Left lung (tissue), 10 donors: ENCODE measurements around the gene STARD8. TPM values are rescaled to one million over a fixed set of nuclear protein-coding genes. Genes with fewer than 3 reads are reported as not detected.

Experiments
- ATAC-seq: fragments of 200-7000 bp; cut with Tn5 transposase; one replicate; pipeline ENCODE4 v1.9.1; 2020; ENCODE audit warnings: moderate library complexity
- DNase-seq, 4 donors: peaks; one replicate each; pipeline ENCODE4 v3.0.0-alpha.2; 2013 to 2020
- H3K27ac ChIP-seq, 2 donors: fragments of 200-600 bp; sonication (generic) in 1 of 2; one replicate each; pipeline versions ENCODE4 v1.5.0 to v1.8.0; 2020 to 2021
- H3K27me3 ChIP-seq, 2 donors: fragments of 200-600 bp; sonication (generic) in 1 of 2; one replicate each; pipeline versions ENCODE4 v1.5.0 to v1.8.0; 2020 to 2021
- H3K36me3 ChIP-seq, 2 donors: fragments of 200-600 bp; sonication (generic) in 1 of 2; one replicate each; pipeline versions ENCODE4 v1.5.0 to v1.8.0; 2020 to 2021
- H3K4me1 ChIP-seq, 2 donors: fragments of 200-600 bp; one replicate each; pipeline ENCODE4 v1.8.0; 2021
- H3K4me3 ChIP-seq, 2 donors: fragments of 200-600 bp; sonication (generic) in 1 of 2; one replicate each; pipeline versions ENCODE4 v1.5.0 to v1.8.0; 2020 to 2021; ENCODE audit warnings: mild to moderate bottlenecking in 1 of 2
- H3K9me3 ChIP-seq, 2 donors: fragments of 200-600 bp; sonication (generic) in 1 of 2; one replicate each; pipeline versions ENCODE4 v1.5.0 to v1.8.0; 2020 to 2021
- intact Hi-C, 2 donors: fragments of 100-400 bp; cut with DNase I; formaldehyde crosslinking; loops; one replicate each; pipeline versions ENCODE4 v1.11.2 to v1.14.2; 2022
- polyA plus RNA-seq, 6 donors: library from polyadenylated mRNA; unstranded; fragments of 120-200 nt; gene quantifications; one replicate each; pipeline ENCODE4 v1.2.1, GENCODE V29; 2013; ENCODE audit not compliant: insufficient read length in 6 of 6
- total RNA-seq, 2 donors: library from RNA; stranded (reverse); fragmentation: NEBNext Ultra II Directional; extraction: Animal tissue kit (Norgen Biotek cat#: 25700); gene quantifications; one replicate each; pipeline ENCODE4 v1.2.1, GENCODE V29; 2021
- TF ChIP-seq, protein P1 (sequence below), 2 donors: fragments of 200-600 bp; sonication (generic) in 1 of 2; IDR thresholded peaks; one replicate each; pipeline versions ENCODE4 v1.5.0 to v1.8.0; 2021; ENCODE audit warnings: antibody characterized with exemption in 2 of 2
- donor health status: DM: no; HTN: yes; CAD: no.
- donor health status: DM: no; HTN: no; CAD: no.

The STARD8 gene
- total and polyA plus RNA-seq, 8 donors = 11.9 to 19.8 (median 15.0) TPM

DNA sequence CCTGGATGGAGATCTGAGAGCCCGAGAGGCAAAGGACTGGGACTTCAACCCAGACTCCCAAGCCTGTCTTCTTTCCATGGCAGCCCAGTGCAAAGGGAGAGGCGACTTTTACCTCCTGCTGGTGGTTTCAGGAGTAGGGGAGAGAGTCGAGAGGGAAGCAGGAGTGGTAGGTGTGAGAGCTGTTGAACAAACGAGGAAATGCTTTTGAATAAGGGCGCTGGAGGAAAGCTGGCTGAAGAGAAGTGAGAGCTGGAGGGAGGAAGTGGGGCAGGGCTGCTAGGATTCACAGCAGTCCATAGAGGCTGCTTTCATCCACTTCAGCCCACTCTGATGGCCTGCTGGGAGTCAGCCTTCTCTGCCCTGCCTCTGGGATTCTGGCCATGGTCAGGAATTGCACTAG lies 99.5 kb downstream of the STARD8 start:
- TF ChIP-seq, protein P1, sequence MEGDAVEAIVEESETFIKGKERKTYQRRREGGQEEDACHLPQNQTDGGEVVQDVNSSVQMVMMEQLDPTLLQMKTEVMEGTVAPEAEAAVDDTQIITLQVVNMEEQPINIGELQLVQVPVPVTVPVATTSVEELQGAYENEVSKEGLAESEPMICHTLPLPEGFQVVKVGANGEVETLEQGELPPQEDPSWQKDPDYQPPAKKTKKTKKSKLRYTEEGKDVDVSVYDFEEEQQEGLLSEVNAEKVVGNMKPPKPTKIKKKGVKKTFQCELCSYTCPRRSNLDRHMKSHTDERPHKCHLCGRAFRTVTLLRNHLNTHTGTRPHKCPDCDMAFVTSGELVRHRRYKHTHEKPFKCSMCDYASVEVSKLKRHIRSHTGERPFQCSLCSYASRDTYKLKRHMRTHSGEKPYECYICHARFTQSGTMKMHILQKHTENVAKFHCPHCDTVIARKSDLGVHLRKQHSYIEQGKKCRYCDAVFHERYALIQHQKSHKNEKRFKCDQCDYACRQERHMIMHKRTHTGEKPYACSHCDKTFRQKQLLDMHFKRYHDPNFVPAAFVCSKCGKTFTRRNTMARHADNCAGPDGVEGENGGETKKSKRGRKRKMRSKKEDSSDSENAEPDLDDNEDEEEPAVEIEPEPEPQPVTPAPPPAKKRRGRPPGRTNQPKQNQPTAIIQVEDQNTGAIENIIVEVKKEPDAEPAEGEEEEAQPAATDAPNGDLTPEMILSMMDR (IDR thresholded peaks at IDR 0.05) = no peak
- intact Hi-C loops = no loop called here
- no peaks in the 10 kb centered on the region for H3K36me3 ChIP-seq
- peak overlapping the region in 1 of 2 donors; percentile 13 for H3K27ac ChIP-seq
- H3K4me3 ChIP-seq = no peak overlapping the region
- no peaks in the 10 kb centered on the region for H3K4me1 ChIP-seq
- no peaks in the 10 kb centered on the region for H3K27me3 ChIP-seq
- no peaks in the 10 kb centered on the region for H3K9me3 ChIP-seq
- ATAC-seq (peak; percentile 74), DNase-seq (peak in 2 of 4 donors; percentile 5 to 34)

DNA sequence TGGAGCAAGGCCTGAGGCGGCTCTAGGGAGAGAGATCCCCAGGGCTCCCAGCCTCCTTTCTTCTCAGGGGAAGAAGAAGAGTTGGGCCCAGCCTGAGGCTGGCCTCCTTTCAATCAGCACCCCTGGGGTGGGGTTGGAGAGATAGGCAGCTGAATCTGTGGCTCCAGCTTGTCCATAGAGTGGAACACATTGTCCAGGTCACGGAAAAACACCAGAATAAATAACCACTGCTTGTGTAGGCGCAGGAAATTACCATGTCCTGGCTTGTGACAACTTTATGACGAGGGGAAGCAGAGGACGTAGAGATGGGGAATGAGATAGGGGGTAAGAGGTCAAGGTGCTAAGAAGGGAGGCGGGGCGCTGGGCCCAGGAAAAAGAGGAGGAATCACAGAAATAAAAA lies 100.6 kb downstream of the STARD8 start:
- TF ChIP-seq, protein P1 (IDR thresholded peaks at IDR 0.05) = no peak
- DNase-seq (no peak), ATAC-seq (no peak)
- no peak overlapping the region for H3K27ac ChIP-seq
- no peaks in the 10 kb centered on the region for H3K36me3 ChIP-seq
- intact Hi-C loops = no loop called here
- H3K9me3 ChIP-seq = no peaks in the 10 kb centered on the region
- H3K27me3 ChIP-seq = no peaks in the 10 kb centered on the region
- no peaks in the 10 kb centered on the region for H3K4me1 ChIP-seq
- H3K4me3 ChIP-seq = no peak overlapping the region

DNA sequence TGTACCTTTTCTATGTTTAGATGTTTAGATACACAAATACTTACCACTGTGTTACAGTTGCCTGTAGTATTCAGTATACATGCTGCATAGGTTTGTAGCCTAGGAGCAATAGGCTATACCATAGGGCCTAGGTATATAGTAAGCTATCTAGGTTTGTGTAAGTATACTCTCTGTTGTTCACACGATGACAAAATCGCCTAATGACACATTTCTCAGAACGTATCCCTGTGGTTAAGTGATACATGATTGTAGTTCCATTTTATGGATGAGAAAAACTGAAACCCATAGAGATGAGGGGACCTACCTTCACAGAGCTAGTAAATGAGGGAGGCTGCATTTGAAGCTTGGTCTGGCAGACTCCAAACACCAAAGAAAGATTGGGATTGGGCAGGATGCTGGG lies 102.0 kb downstream of the STARD8 start:
- ATAC-seq (no peak), DNase-seq (no peak)
- H3K27me3 ChIP-seq = no peaks in the 10 kb centered on the region
- no peak overlapping the region for H3K4me3 ChIP-seq
- H3K9me3 ChIP-seq = no peaks in the 10 kb centered on the region
- TF ChIP-seq, protein P1 (IDR thresholded peaks at IDR 0.05) = no peak
- intact Hi-C loops = no loop called here
- no peaks in the 10 kb centered on the region for H3K36me3 ChIP-seq
- no peaks in the 10 kb centered on the region for H3K4me1 ChIP-seq
- H3K27ac ChIP-seq = no peak overlapping the region

DNA sequence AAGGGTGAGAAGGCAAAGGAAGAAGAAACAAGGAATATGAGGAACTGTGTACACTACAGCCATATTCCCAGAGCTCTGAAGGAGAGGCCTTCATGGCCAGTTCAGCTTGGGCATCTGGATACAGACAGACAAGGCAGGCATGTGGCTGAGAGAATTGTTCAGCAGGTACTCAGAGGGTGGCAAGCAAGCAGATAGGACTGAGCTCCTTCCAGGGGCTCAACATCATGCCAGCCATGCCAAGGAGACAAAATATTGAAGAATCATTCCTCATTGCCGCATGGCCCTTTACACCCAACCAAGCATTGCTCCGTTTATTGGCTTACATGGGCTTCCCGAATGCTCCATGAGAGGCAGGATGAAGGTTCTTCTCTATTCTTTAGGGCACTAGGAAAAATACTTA lies 102.8 kb downstream of the STARD8 start:
- DNase-seq (no peak), ATAC-seq (no peak)
- Histone ChIP-seq H3K27ac (no peak overlapping the region), H3K36me3 (no peaks in the 10 kb centered on the region), H3K27me3 (no peaks in the 10 kb centered on the region), H3K4me1 (no peaks in the 10 kb centered on the region), H3K9me3 (no peaks in the 10 kb centered on the region), H3K4me3 (no peak overlapping the region)
- intact Hi-C loops = no loop called here
- TF ChIP-seq, protein P1 (IDR thresholded peaks at IDR 0.05) = no peak

DNA sequence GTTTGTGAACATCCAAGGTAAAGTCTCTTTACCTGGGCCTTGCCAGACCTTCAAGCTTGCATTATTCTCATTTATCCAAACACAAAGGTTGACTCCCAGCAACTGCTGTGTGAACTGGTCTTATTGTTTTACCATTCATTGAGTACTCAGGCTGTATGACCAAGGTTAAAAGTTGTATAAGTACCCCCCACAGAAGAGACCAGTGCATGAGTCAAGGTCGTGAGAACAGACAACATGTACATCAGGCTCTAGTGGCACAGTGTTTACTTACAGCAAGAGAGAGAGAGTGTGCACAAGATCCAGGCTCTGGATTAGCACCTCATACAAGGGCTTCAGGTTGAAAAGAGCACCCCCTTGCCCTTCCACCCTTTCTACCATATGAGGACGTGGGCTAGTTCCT lies 103.9 kb downstream of the STARD8 start:
- no peak for DNase-seq
- Histone ChIP-seq H3K36me3 (no peaks in the 10 kb centered on the region), H3K9me3 (no peaks in the 10 kb centered on the region), H3K27me3 (no peaks in the 10 kb centered on the region), H3K27ac (no peak overlapping the region), H3K4me1 (no peaks in the 10 kb centered on the region), H3K4me3 (no peak overlapping the region)
- TF ChIP-seq, protein P1 (IDR thresholded peaks at IDR 0.05) = no peak
- intact Hi-C loops = no loop called here
- no peak for ATAC-seq
